Measurements from ENCODE around the gene THBS3. TPM values are rescaled to one million over a fixed set of nuclear protein-coding genes. Genes with fewer than 3 reads are reported as not detected.
A peak's percentile ranks its signal among the peaks of the same experiment; 100 is the strongest.

The THBS3 gene
- total RNA-seq, 2 donors from 2014 or later = 17.9 to 18.6 TPM

DNA sequence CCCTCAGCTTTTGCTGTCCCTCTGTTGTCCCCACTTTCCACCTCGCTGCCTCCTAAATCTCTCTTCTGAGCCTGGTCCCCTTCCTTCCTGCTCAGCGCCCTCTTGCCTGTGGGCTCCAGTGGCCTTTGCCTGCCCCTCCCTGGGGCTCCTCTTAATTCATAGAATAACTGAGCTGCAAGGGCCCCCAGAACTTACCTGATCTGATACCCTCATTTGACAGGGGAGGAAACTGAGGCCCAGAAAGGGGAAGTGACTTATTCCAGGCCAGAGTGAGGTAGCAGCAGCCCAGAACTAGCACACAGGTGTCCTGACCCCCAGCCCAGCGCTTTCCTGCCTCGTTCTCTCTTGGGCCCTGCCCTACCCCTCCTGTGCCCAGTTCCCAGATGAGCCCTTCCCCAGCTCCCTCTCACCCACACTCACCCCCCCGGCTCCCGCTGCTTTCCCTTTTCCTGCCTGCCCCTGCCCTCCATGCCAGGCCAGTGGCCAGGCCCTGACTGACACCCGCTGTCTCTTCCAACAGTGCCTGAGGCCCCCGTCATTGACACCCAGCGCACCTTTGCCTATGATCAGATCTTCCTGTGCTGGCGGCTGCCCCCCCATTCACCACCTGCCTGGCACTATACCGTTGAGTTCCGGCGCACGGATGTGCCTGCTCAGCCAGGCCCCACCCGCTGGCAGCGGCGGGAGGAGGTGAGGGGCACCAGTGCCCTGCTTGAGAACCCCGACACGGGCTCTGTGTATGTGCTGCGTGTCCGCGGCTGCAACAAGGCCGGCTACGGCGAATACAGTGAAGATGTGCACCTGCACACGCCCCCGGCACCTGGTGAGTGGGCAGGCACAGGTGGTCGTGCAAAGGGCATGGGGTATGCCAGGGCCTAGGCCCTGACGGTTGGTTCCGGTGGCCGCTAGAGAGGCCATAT lies 28.3 kb downstream of the THBS3 start:
- intact Hi-C loops (cut with DNase I) = no loop called here
- ATAC-seq (no peak), DNase-seq (no peak)

DNA sequence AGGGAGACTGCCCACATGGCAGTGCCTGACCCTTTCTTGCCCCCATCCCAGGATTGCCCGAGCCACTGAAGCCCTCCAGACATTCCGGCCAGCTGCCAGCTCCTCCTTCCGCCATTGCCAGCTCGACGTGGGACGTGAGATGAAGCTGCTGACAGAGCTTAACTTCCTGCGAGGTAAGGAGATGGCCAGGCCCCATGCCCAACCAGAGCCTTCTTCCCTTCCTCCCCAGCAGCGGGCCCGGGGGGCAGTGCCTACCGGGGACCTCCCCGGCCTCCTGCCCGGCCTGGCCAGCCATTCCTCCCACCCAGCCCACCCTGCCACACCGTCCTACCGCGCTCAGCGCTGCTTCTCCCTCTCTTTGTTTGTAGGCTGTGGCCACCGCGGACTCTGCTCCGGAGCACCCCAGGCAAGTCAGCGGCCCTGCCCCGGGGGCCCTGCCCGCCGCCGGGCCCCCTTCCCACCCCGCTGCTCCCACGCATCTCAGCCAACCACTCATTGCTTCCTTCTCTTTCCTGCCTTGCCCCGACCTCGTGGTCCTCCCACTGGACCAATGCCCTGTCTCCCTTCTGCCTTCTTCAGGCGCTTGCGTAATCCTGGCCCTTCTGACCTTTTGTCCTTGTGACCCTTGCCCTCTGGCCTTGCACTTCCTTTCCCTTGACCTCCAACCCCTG lies 29.1 kb downstream of the THBS3 start:
- DNase-seq (no peak), ATAC-seq (no peak)
- intact Hi-C loops (cut with DNase I) = no loop called here

DNA sequence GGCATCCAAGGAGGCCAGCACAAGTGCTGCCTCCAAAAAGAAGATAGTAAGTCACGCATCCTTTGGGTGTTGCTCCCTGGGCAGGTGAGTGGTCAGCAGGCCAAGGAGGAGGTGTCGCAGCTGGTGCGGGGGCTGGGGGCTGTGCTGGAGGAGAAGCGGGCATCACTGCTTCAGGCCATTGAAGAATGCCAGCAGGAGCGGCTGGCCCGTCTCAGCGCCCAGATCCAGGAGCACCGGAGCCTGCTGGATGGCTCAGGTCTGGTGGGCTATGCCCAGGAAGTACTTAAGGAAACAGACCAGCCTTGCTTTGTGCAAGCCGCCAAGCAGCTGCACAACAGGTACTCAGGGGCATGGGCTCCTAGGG lies 29.8 kb downstream of the THBS3 start:
- intact Hi-C loops (cut with DNase I) = no loop called here
- DNase-seq (no peak), ATAC-seq (no peak)

DNA sequence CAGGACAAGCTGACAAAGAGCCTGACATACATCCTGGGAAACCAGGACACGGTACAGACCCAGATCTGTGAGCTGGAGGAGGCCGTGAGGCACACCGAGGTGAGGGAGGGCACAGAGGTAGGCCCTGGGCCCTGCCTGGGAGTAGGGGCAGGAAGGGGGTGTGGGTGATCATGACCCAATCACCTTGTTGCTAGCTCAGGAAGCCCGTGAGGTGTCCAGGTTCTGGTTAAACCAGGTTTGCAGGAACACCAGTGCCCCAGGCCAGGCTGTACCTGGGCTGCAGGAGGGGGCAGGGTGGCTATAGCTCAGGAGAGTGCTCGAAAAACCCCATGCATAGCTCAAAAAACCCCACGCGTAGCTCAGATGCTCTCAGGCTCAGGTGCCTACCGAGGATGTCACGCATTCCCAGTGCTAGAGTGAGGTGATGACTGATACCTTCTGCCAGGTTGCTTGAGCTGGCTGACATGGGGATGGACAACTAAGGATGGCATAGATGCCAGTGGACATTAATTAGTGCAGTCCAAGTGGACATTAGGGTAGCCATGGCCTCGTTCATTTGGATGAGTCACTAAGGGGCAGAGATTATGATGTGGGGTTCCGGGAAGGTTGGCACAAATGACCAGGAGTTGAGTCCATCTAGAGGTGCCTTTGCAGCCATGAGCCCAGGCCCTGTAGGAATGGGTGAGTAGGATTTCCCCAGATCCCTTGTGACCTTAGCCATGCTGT lies 30.3 kb downstream of the THBS3 start:
- ATAC-seq = no peak
- no peak for DNase-seq
- intact Hi-C loops (cut with DNase I) = no loop called here

DNA sequence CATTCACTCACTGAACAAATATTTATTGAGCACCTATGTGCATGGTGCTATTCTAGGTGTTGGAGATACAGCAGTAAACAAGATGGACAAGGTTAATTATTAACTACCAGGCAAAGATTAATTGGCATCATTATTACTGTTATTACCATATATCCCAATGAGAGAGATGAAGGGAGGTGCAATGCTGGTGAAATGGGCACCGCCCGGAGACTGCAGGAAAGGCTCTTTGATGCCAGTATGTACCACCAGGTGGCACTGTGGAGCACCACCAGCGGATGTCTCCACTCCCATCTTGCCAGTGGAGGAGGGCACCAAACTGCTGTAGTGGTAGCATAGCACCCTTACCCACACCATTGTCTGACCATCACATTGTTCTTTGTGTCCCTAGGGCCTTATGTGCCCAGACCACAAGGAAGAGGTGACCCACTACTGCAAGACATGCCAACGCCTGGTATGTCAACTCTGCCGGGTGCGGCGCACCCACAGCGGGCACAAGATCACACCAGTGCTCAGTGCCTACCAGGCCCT lies 31.1 kb downstream of the THBS3 start:
- ATAC-seq (peak; percentile 41 to 47), DNase-seq (peak; percentile 89)
- intact Hi-C loops (cut with DNase I) = no loop called here

DNA sequence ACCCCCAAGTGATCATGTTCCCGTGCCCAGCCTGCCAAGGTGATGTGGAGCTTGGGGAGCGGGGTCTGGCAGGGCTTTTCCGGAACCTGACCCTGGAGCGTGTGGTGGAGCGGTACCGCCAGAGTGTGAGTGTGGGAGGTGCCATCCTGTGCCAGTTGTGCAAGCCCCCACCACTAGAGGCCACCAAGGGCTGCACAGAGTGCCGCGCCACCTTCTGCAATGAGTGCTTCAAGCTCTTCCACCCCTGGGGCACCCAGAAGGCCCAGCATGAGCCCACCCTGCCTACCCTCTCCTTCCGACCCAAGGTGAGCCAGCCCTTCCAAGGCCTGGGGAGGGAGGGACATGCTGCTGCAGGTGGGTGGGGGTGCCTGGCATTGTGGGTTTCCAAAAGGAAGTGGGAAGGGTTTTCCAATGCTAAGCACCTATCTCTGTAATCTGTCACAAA lies 31.7 kb downstream of the THBS3 start:
- intact Hi-C loops (cut with DNase I) = no loop called here
- ATAC-seq (no peak), DNase-seq (no peak)

DNA sequence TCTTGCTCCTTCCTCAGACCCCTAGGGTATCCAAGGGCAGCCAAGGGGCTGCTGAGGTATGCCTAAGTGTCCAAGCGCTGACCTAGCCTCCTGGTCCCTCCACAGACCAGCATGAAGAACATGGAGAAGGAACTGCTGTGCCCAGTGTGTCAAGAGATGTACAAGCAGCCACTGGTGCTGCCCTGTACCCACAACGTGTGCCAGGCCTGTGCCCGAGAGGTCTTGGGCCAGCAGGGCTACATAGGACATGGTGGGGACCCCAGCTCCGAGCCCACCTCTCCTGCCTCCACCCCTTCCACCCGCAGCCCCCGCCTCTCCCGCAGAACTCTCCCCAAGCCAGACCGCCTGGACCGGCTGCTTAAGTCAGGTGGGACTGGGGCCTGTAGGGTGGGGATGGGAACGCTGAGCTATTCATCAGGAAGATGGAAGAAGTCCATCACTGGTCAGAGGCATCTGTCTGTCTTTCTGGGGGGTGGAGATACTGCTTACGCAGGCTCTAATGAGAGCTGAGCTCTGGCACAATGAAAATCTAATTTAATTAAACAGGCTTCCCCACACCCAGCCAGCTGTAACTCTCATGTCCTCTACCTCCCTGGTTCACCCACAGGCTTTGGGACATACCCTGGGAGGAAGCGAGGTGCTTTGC lies 32.3 kb downstream of the THBS3 start:
- intact Hi-C loops (cut with DNase I) = no loop called here
- no peak for DNase-seq
- no peak for ATAC-seq

DNA sequence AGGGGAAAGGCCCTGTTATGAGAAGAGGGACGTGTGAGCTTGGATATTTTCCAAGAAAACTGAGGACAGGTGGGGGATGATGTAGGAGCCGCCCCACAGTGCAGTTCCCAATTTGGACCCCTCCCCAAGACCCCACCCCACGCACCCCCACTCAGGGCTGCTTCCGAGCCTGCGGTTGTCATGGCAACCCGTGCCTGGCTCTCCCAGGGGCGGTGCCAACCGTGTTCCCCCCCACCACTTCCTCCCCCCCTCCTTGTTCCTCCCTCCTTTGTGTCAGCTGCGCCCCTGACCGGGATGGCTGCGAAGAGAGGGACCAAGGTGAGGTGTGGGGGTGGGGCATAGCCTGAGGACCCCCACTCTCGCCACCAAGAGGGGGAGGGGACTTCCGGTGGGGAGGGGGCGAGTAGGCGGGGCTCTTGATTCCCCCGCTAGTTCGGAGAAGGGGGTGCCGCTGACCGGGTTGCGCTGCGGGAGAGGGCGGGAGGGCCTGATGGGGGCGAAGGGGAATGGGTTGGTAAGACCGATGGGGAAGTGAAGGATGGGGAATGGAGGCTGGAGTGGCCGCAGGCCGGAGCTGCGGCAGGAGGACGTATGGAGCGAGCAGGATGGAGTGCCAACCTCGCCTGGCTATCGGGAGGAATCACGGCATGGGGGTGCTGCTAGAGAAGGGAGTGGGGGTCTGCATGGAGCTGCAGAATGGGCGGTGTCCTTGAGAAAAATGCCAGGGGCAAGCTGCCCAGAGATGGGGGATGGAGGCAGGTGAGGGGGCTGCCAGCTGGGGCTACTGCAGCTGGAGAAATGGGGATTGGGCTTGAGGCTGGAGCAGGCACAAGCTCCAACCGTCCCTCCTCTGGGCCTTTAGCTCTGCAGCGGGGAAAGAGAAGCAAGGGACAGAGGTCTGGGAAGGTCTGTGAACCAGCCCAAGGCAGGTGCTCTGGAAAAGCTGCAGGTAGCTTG lies 33.1 kb downstream of the THBS3 start:
- intact Hi-C loops (cut with DNase I) = no loop called here
- DNase-seq (peak; percentile 55), ATAC-seq (no peak)

DNA sequence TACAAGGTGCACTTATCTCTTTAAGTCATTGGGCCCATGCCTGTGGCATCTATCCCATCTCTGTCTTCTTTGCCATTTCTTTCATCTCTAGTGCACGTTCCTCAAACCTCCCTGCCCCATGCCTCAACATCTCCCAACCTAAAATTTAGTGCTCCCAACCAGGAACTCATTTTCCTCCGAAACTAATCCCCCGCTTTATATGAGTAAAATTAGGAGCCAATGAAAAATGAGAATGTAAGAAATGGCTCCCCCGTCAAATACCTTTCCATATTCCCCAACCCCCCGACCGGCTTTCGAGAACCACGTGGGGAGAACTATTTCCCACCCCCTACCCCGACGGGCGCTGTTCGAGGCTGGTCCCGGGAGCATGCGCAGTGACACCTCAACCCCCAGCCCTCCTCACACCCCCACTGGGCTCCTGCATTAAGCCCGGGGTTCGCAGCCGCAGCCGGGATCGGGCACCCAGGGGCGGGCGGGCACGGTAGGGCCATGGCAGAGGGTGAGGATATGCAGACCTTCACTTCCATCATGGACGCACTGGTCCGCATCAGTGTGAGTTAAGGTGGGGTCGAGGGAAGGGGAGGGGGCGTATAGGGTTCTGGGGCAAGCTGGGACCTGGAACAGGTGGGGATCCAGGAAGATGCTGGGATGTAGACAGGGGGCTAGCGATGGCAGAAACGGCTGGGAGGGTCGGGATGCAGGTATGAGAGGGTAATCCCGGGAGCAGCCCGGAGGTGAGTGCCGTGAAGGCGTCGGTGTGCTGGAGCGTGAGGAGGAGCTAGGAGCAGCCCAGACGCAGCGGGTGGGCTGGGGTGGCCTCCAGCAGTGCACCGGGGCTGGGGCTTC lies 34.0 kb downstream of the THBS3 start, which contains the start of gene TRIM46:
Gene TRIM46, plus strand, starts transcription at position 372 of the 846 bp plus-strand sequence. Its CDS starts 118 bp downstream, at position 490.
- intact Hi-C loops (cut with DNase I) = no loop called here
- peak in 1 of 2 donors; percentile 5 for ATAC-seq
- DNase-seq = no peak

DNA sequence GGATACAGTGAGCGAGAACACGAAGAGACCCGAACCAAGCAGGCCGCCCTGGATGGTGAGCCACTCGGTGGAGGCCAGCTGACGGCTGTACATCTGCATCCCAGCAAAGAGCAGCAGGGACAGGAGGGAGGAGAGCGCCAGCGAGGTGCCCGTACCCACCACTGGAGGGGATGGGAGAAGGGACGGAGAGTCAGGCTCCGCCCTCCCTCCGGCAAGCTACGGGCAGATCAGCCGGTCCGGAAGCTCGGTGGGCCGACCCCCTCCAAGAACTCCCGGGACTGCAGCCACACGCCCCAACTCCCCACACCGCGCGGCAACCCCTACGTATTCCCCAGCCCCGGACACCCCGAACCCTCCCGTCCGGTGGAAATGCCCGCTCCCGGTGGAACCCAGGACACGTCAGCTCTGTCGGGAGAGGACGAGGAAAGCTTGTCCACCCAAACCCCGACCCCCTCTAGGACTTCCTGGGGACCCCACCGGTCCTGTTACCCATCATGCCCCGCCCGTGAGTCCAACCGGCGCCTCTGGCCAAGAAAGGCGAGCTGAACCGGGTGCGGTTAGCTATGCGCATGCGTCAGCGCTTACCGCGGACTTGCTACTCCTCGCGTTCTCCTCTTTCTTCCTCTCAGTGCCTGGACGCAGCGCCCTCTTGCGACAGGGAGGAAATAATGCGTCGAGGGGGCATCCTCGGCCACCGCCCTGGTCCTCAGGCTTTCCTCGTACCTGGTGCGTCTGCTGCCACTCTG lies 34.8 kb downstream of the THBS3 start, which contains the start of gene KRTCAP2:
Gene KRTCAP2, minus strand, starts transcription at position 573 of the 746 bp plus-strand sequence. Its CDS starts 80 bp downstream, at position 493.
- peak; percentile 87 to 93 for ATAC-seq
- peak; percentile 97 for DNase-seq
- intact Hi-C loops (cut with DNase I) = no loop called here

DNA sequence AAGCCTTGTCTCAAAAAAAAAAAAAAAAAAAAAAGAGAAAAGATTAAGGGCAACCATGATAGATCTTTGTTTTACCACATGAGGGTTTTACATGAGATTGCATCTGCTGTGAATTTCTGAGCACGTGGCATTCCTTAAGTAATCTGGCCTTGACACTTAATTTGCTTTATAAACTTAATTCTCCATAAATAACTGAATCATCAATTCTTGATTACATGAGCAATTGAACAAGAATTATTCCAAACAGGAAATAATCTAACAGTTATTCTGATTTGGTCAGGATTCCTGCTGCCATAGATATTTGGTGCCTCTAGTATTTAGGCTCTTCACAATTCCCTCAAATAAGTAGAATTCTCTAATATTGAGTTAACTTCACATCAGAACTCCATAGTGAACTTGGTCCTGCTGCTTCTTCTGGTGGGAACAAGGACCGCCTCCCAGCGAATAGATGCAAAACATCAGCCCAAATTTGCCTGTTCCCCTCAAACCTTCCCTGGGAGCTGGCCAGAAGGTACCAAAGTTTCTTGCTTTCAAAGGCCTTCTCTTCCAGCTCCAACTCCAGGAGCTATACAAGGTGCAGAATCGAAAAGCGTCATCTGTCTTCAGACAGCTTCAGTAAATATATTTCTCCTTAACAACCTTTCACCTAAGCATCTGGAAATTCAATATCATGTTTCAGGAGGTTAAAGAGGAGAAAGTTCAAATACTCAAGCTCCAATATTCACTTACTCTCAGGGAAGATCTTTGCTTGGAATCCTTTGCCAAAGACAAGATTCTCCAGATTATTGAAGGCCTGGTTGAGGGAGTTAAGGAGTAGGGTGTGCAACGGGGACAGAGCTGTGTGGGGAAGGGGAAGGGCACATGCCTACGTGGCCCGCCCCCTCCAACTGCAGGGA lies 35.6 kb downstream of the THBS3 start:
- intact Hi-C loops (cut with DNase I) = no loop called here
- DNase-seq = no peak
- ATAC-seq = peak in 1 of 2 donors; percentile 30

DNA sequence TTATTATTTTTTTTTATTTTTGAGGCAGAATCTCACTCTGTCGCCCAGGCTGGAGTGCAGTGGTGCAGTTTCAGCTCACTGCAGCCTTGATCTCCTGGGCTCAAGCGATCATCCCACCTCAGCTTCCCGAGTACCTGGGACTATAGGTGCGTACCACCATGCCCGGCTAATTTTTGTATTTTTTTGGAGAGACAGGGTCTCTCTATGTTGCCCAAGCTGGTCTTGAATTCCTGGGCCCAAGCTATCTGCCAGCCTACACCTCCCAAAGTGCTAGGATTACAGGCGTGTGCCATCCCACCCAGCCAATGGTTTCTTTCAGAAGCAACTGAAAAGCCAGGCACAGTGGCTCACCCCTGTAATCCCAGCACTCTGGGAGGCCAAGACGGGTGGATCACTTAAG lies 36.9 kb downstream of the THBS3 start:
- DNase-seq = no peak
- ATAC-seq = no peak
- intact Hi-C loops (cut with DNase I) = no loop called here

DNA sequence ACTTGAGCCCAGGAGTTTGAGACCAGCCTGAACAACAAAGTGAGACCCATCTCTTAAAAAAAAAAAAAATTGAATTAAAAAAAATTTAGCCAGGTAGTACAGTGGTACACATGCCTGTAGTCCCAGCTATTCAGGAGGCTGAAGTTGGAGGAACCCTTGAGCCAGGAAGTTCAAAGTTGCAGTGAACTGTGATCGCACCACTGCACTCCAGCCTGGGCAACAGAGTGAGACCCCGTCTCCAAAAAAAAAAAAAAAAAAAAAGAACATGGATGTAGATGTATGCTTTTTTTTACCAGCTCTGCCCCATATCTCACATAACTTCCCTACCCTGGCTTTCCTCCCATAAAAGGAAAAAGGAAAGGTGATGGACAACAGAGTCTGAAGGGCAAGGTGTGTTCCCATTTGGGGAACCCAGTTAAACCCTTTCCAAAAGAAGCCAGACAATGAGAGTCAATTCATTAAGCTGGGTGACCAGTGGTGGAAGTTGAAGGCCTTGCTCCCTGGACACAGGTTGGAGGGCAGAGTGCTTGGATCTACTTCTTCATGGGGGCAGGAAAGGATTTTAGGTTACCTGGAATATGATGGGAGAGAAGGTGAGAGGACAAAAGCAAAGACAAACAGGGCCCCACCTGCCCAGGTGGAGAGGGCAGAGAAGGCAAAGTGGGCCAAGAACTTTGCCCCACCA lies 37.5 kb downstream of the THBS3 start:
- ATAC-seq = no peak
- DNase-seq = no peak
- intact Hi-C loops (cut with DNase I) = no loop called here

DNA sequence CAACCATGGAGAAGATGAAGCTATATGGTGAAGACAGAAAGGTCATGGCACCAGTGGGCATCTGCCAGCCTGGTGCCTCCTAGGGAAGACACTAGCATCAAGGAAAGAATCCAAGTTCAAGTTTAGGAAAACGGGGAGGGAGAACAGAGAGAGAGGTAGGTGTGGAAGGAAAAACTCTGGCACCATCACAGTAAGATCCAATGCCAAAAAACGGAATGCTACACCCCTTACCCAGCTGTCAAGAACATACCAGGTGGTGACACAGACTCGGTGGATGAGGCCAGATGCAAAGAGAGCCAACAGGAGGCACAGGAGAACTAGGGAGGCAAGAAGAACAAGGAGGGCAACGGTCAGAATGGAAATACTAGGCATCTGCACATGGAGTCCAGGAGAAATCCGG lies 38.2 kb downstream of the THBS3 start:
- no peak for ATAC-seq
- intact Hi-C loops (cut with DNase I) = no loop called here
- no peak for DNase-seq
